WERI-Rb-1 (cell line): Measurements from ENCODE around the gene MADD.
"Not testable (repeated sequence)": the region's sequence is repeated elsewhere in the genome, so short reads cannot be mapped to it uniquely, and the experiment has no call there.

ENCODE experiments used
- DNase-seq: peaks from one replicate; pipeline ENCODE4 v3.0.0-alpha.2; 2020
- H3K27ac ChIP-seq: fragments of 250-450 bp; sonication (Bioruptor Pico); 2 replicates; pipeline ENCODE4 v1.5.1; 2020; ENCODE audit warnings: mild to moderate bottlenecking, moderate library complexity
- H3K27me3 ChIP-seq: fragments of 250-450 bp; sonication (Bioruptor Pico); 2 replicates; pipeline ENCODE4 v1.5.1; 2021; ENCODE audit warnings: mild to moderate bottlenecking, low read depth, moderate library complexity; ENCODE audit not compliant: insufficient read depth, severe bottlenecking
- H3K36me3 ChIP-seq: fragments of 250-450 bp; sonication (Bioruptor Pico); 2 replicates; pipeline ENCODE4 v1.5.1; 2020; ENCODE audit warnings: mild to moderate bottlenecking, moderate library complexity
- H3K4me3 ChIP-seq: 2 replicates; pipeline ENCODE4 v1.5.1; 2011; ENCODE audit warnings: low read depth, mild to moderate bottlenecking, control low read depth, low read length
- H3K9me3 ChIP-seq: fragments of 250-450 bp; sonication (Bioruptor Pico); 2 replicates; pipeline ENCODE4 v1.5.1; 2021; ENCODE audit warnings: mild to moderate bottlenecking, moderate library complexity; ENCODE audit not compliant: severe bottlenecking
- TF ChIP-seq, protein P1 (sequence below): IDR thresholded peaks from 2 replicates; pipeline ENCODE4 v1.5.1; 2011; ENCODE audit warnings: low read depth, mild to moderate bottlenecking, control low read depth, inconsistent platforms, low read length

MADD gene

DNA sequence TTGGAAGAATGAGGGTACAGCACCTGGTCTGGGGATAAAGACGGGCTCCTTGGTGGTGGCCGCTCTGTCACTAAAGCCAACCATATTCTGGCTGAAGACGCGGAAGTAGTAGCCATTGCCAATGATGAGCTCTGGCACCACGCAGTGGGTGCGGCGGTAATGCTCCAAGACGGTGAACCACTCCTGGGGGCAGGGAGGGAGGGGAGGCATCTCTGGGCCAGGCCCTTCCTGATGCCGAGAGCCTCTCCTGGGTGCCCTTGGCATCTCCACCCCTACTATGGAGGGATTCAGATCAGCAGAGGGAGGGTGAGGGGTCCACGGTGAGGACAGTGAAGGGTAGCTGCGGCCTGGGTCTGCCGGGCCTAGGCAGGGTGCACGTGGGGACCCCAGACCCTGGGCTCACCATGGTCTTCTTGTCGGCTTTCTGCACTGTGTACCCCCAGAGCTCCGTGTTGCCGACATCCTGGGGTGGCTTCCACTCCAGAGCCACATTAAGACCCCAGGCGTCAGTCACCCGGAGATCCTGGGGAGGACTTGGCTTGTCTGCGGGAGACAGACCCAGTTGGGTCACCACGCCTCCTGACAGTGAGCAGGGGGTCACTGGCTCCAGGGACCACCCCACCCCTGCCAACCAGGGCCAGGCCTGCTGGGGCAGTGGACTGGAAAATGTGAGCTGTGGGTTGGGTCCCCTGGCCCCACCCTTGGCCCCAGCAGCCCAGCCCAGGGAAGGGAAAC lies 63.0 kb downstream of the MADD start:
- no peak overlapping the region for H3K4me3 ChIP-seq
- H3K9me3 ChIP-seq, result no peaks in the 10 kb centered on the region
- TF ChIP-seq, protein P1, sequence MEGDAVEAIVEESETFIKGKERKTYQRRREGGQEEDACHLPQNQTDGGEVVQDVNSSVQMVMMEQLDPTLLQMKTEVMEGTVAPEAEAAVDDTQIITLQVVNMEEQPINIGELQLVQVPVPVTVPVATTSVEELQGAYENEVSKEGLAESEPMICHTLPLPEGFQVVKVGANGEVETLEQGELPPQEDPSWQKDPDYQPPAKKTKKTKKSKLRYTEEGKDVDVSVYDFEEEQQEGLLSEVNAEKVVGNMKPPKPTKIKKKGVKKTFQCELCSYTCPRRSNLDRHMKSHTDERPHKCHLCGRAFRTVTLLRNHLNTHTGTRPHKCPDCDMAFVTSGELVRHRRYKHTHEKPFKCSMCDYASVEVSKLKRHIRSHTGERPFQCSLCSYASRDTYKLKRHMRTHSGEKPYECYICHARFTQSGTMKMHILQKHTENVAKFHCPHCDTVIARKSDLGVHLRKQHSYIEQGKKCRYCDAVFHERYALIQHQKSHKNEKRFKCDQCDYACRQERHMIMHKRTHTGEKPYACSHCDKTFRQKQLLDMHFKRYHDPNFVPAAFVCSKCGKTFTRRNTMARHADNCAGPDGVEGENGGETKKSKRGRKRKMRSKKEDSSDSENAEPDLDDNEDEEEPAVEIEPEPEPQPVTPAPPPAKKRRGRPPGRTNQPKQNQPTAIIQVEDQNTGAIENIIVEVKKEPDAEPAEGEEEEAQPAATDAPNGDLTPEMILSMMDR, result no peak
- no peak for DNase-seq
- no peaks in the 10 kb centered on the region for H3K27me3 ChIP-seq
- H3K36me3 ChIP-seq, result peaks cover 18% of the 10 kb centered on the region
- no peak overlapping the region for H3K27ac ChIP-seq

DNA sequence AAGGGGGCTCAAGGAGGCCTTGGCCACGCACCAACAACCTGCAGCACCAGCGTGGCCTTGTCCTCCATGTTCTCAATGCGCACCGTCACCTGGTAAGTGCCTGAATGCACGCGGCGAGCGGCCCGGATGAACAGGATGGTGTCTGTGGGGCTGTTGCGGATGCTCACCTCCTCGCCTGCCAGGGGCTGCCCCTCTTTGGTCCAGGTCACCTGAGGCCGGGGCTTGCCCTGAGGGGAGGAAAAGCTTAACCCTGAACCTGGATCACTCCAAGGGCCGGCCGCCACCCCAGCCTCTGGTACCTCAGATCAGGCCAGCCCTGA lies 63.6 kb downstream of the MADD start:
- TF ChIP-seq, protein P1, result no peak

DNA sequence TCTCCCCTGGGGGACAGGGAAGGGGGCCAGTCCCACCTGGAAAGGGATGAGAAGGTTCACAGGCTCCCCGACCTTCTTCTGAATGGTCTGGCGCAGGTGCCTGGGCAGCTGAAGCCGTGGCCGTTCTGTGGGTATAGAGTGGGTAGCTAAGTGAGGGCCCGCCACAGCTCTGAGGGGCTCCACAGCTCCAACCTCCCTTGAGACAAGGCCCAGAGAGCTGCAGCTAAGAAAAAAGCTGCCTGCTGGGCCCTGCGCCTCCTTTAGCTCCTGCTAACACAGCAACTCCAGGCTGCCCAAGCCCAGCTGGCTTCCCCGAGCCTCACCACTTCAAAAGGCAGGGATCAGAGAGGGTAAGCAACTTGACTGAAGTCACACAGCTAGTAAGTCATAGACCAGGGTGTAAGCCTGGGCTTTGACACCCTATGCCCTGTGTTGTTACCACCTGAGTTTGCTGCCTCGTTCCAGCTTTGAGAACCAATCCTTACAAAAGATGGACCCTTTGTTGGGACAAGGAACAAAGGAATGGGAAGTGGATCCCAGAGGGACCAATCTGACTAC lies 64.0 kb downstream of the MADD start:
- no peaks in the 10 kb centered on the region for H3K27me3 ChIP-seq
- H3K4me3 ChIP-seq, result no peak overlapping the region
- no peak overlapping the region for H3K27ac ChIP-seq
- TF ChIP-seq, protein P1, result no peak
- no peaks in the 10 kb centered on the region for H3K9me3 ChIP-seq
- H3K36me3 ChIP-seq, result peaks cover 8% of the 10 kb centered on the region
- no peak for DNase-seq

More for the DNA sequence above, 63.6 kb downstream of the MADD start:
- Histone ChIP-seq H3K4me3 (no peak overlapping the region), H3K27ac (no peak overlapping the region), H3K36me3 (peaks cover 12% of the 10 kb centered on the region), H3K27me3 (no peaks in the 10 kb centered on the region), H3K9me3 (no peaks in the 10 kb centered on the region)
- DNase-seq, result no peak

DNA sequence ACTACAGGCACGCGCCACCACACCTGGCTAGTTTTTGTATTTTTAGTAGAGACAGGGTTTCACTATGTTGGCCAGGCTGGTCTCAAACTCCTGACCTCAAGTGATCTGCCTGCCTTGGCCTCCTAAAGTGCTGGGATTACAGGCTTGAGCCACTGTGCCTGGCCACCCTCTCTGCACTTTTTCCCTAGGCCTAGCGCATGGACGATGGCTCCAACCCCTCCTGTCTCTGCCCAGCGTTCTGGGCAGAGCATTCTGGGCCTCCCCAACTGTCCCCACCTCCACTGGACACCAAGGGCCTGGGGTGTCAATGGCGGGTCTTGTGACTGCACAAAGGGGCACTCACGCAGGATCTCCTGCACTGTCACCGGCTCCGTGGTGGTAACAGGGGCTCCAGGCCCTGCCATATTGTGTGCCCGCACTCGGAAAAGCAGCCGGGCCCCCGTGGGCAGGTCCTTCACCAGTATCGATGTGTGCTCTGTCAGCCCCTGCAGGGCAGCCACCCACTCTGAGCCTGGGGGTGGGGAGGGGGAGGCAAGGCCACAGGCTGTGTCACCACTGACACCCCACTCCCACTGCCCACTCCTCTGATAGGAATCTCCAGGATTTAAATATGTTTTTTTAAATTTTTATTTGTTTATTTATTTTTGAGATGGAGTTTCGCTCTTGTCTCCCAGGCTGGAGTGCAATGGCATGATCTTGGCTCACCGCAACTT lies 64.9 kb downstream of the MADD start:
- not testable (repeated sequence) for H3K27ac ChIP-seq, DNase-seq, H3K4me3 ChIP-seq, H3K36me3 ChIP-seq, H3K9me3 ChIP-seq, H3K27me3 ChIP-seq

DNA sequence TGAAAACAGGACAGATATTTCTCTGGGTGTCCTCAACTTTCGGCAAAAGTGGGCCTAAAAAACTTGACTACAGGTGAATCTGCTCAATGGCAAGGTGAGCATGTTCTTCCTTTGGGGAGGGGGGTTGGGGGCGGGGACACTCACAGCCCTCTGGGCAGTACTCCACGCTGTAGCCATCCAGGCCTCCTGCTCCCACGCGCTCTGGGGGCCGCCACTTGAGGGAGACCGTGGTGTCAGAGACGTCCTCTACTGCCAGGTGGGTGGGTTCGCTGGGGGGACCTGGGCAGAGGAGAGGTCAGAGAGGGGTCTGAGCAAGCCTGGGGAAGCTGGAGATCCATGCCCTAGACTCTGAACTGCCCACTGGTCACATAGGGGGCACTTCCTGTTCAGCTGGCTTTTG lies 65.8 kb downstream of the MADD start:
- Histone ChIP-seq H3K27me3 (no peaks in the 10 kb centered on the region), H3K4me3 (no peak overlapping the region), H3K36me3 (no peaks in the 10 kb centered on the region; the same call in 1 of the 2 replicates), H3K9me3 (no peaks in the 10 kb centered on the region), H3K27ac (no peak overlapping the region)
- no peak for DNase-seq
- TF ChIP-seq, protein P1, result no peak

DNA sequence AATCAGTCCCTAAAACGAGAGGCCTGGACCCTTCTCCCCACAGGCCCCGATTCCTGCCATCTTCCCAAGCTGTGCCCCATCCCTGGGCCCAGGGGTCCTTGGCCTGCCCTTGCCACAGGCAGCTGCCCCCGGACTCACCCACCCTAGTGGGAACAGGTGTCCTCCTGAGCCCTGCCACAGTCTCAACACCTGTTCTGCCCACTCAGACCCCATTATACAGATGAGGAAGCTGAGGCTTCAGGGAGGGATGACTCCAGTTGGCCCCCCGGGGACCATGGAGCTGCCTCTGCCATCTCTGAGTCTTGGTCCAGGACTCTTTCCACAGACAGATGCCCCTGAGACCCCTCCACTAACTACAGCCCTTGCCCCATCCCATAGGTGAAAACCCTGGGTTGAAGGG lies 66.7 kb downstream of the MADD start:
- Histone ChIP-seq H3K4me3 (no peak overlapping the region), H3K27ac (no peak overlapping the region), H3K9me3 (no peaks in the 10 kb centered on the region), H3K27me3 (no peaks in the 10 kb centered on the region), H3K36me3 (no peaks in the 10 kb centered on the region; the same call in 1 of the 2 replicates)
- TF ChIP-seq, protein P1, result no peak
- DNase-seq, result no peak
